SK-N-SH treated with all-trans-retinoic acid at 6 μM for 48 hours (cell line): Measurements from ENCODE around the gene DCBLD2.

Experiments
- RARB ChIP-seq: fragments of 250-450 bp; sonication (Bioruptor Pico); IDR thresholded peaks from 2 replicates; pipeline ENCODE4 v1.8.0; 2021; ENCODE audit warnings: mild to moderate bottlenecking, moderate library complexity
- ZFP3 ChIP-seq: fragments of 250-450 bp; sonication (Bioruptor Pico); IDR thresholded peaks from 2 replicates; pipeline ENCODE4 v1.5.0; 2020; ENCODE audit warnings: mild to moderate bottlenecking, moderate library complexity
- TF ChIP-seq, protein P1 (sequence below): fragments of 250-450 bp; sonication (Bioruptor Pico); IDR thresholded peaks from 2 replicates; pipeline ENCODE4 v1.5.1; 2021; ENCODE audit warnings: mild to moderate bottlenecking, moderate library complexity
- TF ChIP-seq, protein P2 (sequence below): fragments of 250-450 bp; sonication (Bioruptor Pico); IDR thresholded peaks from 2 replicates; pipeline ENCODE4 v1.5.0; 2020; ENCODE audit warnings: mild to moderate bottlenecking, moderate library complexity

DNA sequence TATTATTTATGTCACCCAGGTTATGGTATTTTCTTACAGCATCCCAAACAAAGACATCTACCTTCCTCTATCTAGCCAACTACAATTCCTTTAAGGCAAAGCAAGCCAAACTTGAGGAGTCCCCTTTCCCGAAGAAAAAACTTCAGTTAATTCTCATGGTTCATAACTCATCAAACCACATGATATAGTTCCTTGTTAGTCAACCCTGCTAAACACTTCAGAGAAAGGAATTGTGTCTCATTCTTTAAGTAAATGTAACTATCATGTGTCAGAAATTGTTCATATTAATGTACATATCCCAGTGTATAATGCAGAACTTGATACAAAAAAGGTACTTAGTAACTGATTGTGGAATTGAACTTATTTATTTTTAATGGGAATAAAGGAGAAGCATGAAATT lies 93.9 kb downstream of the DCBLD2 start:
- TF ChIP-seq, protein P1, sequence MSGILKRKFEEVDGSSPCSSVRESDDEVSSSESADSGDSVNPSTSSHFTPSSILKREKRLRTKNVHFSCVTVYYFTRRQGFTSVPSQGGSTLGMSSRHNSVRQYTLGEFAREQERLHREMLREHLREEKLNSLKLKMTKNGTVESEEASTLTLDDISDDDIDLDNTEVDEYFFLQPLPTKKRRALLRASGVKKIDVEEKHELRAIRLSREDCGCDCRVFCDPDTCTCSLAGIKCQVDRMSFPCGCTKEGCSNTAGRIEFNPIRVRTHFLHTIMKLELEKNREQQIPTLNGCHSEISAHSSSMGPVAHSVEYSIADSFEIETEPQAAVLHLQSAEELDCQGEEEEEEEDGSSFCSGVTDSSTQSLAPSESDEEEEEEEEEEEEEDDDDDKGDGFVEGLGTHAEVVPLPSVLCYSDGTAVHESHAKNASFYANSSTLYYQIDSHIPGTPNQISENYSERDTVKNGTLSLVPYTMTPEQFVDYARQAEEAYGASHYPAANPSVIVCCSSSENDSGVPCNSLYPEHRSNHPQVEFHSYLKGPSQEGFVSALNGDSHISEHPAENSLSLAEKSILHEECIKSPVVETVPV, result no peak
- no peak for TF ChIP-seq RARB (CRISPR knock-in tag)
- TF ChIP-seq, protein P2, sequence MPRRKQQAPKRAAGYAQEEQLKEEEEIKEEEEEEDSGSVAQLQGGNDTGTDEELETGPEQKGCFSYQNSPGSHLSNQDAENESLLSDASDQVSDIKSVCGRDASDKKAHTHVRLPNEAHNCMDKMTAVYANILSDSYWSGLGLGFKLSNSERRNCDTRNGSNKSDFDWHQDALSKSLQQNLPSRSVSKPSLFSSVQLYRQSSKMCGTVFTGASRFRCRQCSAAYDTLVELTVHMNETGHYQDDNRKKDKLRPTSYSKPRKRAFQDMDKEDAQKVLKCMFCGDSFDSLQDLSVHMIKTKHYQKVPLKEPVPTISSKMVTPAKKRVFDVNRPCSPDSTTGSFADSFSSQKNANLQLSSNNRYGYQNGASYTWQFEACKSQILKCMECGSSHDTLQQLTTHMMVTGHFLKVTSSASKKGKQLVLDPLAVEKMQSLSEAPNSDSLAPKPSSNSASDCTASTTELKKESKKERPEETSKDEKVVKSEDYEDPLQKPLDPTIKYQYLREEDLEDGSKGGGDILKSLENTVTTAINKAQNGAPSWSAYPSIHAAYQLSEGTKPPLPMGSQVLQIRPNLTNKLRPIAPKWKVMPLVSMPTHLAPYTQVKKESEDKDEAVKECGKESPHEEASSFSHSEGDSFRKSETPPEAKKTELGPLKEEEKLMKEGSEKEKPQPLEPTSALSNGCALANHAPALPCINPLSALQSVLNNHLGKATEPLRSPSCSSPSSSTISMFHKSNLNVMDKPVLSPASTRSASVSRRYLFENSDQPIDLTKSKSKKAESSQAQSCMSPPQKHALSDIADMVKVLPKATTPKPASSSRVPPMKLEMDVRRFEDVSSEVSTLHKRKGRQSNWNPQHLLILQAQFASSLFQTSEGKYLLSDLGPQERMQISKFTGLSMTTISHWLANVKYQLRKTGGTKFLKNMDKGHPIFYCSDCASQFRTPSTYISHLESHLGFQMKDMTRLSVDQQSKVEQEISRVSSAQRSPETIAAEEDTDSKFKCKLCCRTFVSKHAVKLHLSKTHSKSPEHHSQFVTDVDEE (CRISPR knock-in tag), result no peak
- no peak for TF ChIP-seq ZFP3 (CRISPR knock-in tag)
